ENCODE data around the gene GTF3C5. TPM values are rescaled to one million over a fixed set of nuclear protein-coding genes. Genes with fewer than 3 reads are reported as not detected.

The GTF3C5 gene
- total and polyA plus RNA-seq, 9 of the 15 experiments (the other 6 are each of a cell fraction or from before 2014, with no cell fraction given) = 3.8 to 118 (median 83.7) TPM

- TF ChIP-seq ELF2 (CRISPR knock-in tag; IDR thresholded peaks at IDR 0.05) (peak; percentile 71), VEZF1 (CRISPR knock-in tag; IDR thresholded peaks at IDR 0.05) (peak; percentile 77), ZNF407 (IDR thresholded peaks at IDR 0.05; ENCODE audit: low read depth) (no peak), TFAP4 (CRISPR knock-in tag; IDR thresholded peaks at IDR 0.05; ENCODE audit: borderline replicate concordance) (no peak), ZBTB9 (CRISPR knock-in tag; IDR thresholded peaks at IDR 0.05) (0 out of 2 replicates have a peak, but pooled peaks have one; percentile 54), RB1 (IDR thresholded peaks at IDR 0.05; ENCODE audit: low read depth) (peak; percentile 99), ATF6 (CRISPR knock-in tag; IDR thresholded peaks at IDR 0.05) (peak; percentile 88; the same call in 1 of the 2 replicates), CXXC5 (CRISPR knock-in tag; IDR thresholded peaks at IDR 0.05) (peak; percentile 83), TAL1 (IDR thresholded peaks at IDR 0.05) (0 out of 2 replicates have a peak, but pooled peaks have one; percentile 18), TARDBP (IDR thresholded peaks at IDR 0.05) (peak; percentile 78; the same call in 1 of the 2 replicates), MAX (CRISPR knock-in tag; IDR thresholded peaks at IDR 0.05) (no peak; the same call in none of the 2 replicates)
These were observed at the start of gene GTF3C5 (continued) for GRCh38 chr9:133030317-133031129.
